ENCODE results near the gene PCNX2. TPM values are rescaled to one million over a fixed set of nuclear protein-coding genes. Genes with fewer than 3 reads are reported as not detected.

Gene PCNX2
- total RNA-seq, 1 experiment from 2014 or later, result 0.07 TPM

GRCh38 chr1:232965124-232965911, 330.2 kb downstream of the PCNX2 start:
- DNase-seq (ENCODE audit: low spot score), result no peak
- in situ Hi-C loops (cut with HindIII; ENCODE audit: low sequenced_read_pairs), result no loop called here

- DNase-seq (ENCODE audit: low spot score), result no peak
- in situ Hi-C loops (cut with HindIII; ENCODE audit: low sequenced_read_pairs), result no loop called here
These were observed 330.9 kb downstream of the PCNX2 start for GRCh38 chr1:232964601-232965000.

- in situ Hi-C loops (cut with HindIII; ENCODE audit: low sequenced_read_pairs), result no loop called here
- no peak for DNase-seq (ENCODE audit: low spot score)
These were observed 332.5 kb downstream of the PCNX2 start for GRCh38 chr1:232962761-232963745.

GRCh38 chr1:232958067-232958466, 337.5 kb downstream of the PCNX2 start:
- DNase-seq (ENCODE audit: low spot score), result no peak
- in situ Hi-C loops (cut with HindIII; ENCODE audit: low sequenced_read_pairs), result no loop called here

- in situ Hi-C loops (cut with HindIII; ENCODE audit: low sequenced_read_pairs), result no loop called here
These were observed 339.4 kb downstream of the PCNX2 start for GRCh38 chr1:232956081-232956480.

GRCh38 chr1:232954594-232955365, 340.7 kb downstream of the PCNX2 start:
- no peak for DNase-seq (ENCODE audit: low spot score)
- in situ Hi-C loops (cut with HindIII; ENCODE audit: low sequenced_read_pairs), result no loop called here

More at GRCh38 chr1:232956081-232956480, 339.4 kb downstream of the PCNX2 start:
- no peak for DNase-seq (ENCODE audit: low spot score)

- peak; percentile 32 for DNase-seq (ENCODE audit: low spot score)
- in situ Hi-C loops (cut with HindIII; ENCODE audit: low sequenced_read_pairs), result no loop called here
These were observed 342.7 kb downstream of the PCNX2 start for GRCh38 chr1:232952514-232953499.

GRCh38 chr1:232951605-232952004, 343.9 kb downstream of the PCNX2 start:
- no peak for DNase-seq (ENCODE audit: low spot score)
- in situ Hi-C loops (cut with HindIII; ENCODE audit: low sequenced_read_pairs), result no loop called here

GRCh38 chr1:232951180-232951579, 344.3 kb downstream of the PCNX2 start:
- in situ Hi-C loops (cut with HindIII; ENCODE audit: low sequenced_read_pairs), result no loop called here
- peak; percentile 61 for DNase-seq (ENCODE audit: low spot score)

GRCh38 chr1:232950197-232951176, 345.0 kb downstream of the PCNX2 start, which contains the start of gene NTPCR:
Gene NTPCR (plus strand): TSS chr1:232950611. CDS start chr1:232950711, 100 bp downstream.
- DNase-seq (ENCODE audit: low spot score), result peak; percentile 90
- in situ Hi-C loops (cut with HindIII; ENCODE audit: low sequenced_read_pairs), result no loop called here

- in situ Hi-C loops (cut with HindIII; ENCODE audit: low sequenced_read_pairs), result no loop called here
- no peak for DNase-seq (ENCODE audit: low spot score)
These were observed 345.8 kb downstream of the PCNX2 start for GRCh38 chr1:232949636-232950196.

- DNase-seq (ENCODE audit: low spot score), result no peak
- in situ Hi-C loops (cut with HindIII; ENCODE audit: low sequenced_read_pairs), result no loop called here
These were observed 351.2 kb downstream of the PCNX2 start for GRCh38 chr1:232944347-232944746.

GRCh38 chr1:232943679-232944252, 351.8 kb downstream of the PCNX2 start:
- in situ Hi-C loops (cut with HindIII; ENCODE audit: low sequenced_read_pairs), result no loop called here
- no peak for DNase-seq (ENCODE audit: low spot score)

GRCh38 chr1:232942413-232943294, 352.9 kb downstream of the PCNX2 start:
- in situ Hi-C loops (cut with HindIII; ENCODE audit: low sequenced_read_pairs), result no loop called here
- DNase-seq (ENCODE audit: low spot score), result no peak

- in situ Hi-C loops (cut with HindIII; ENCODE audit: low sequenced_read_pairs), result no loop called here
- no peak for DNase-seq (ENCODE audit: low spot score)
These were observed 355.3 kb downstream of the PCNX2 start for GRCh38 chr1:232940262-232940661.
